ENCODE data around the gene TATDN2.

DNA sequence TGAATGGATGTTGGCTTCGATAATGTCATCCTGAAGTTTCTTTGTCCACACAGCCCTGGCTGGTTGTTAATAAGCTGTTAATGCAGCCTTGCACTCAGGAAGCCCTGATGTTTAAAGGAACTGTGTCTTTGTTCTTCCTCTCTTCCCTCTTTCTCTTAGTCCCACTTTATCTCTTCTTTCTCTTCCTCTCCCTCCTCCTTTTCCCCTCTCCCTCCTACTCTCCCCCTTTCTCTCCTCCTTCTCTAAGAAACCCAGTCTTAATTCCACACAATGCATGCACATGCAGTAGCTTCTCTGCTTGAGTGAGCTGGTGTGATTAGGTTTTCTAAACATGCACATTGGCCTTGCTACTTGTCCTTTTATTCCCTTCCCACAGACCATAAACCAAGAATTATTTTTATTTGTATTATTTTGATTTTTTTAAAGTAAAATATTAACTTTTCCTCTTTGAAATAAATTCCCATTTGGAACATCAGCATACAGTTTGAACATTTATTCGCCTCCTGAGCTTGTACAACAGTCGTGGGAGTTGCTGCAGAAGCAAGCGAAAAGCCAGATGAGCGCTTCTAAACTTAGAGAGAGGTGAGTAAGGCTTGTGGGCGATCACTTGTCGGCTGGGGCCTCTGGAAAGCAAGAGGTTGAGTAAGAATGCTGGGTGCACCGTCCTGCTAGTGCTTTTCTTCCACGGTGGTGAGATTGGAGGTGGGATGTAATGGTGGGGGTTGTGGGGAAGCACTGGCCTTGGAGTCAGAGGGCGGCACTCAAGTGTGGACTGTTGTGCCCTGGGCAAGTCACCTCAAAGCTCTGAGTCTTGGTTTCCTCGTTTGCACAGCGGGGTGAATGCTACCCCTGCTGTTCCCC is 37.2 kb downstream of the TATDN2 start:
- TF ChIP-seq CTCF (conservative IDR thresholded peaks at IDR 0.05; ENCODE audit: low read depth, low read length) (no peak), EZH2phosphoT487 (IDR thresholded peaks at IDR 0.05; ENCODE audit: borderline replicate concordance, low read length) (no peak), EZH2 (IDR thresholded peaks at IDR 0.05; ENCODE audit: low read length, unreplicated experiment) (no peak)

Measured in PC-3 (cell line).